HEK293T (cell line): Measurements from ENCODE around the gene INKA2.

ENCODE experiments used
- ARNT ChIP-seq: fragments of 450-650 bp; IDR thresholded peaks from 2 replicates; pipeline ENCODE4 v1.6.1; 2017; ENCODE audit warnings: mild to moderate bottlenecking
- BHLHE40 ChIP-seq: fragments of 450-650 bp; IDR thresholded peaks from 2 replicates; pipeline ENCODE4 v1.6.1; 2016; ENCODE audit warnings: mild to moderate bottlenecking, moderate library complexity, borderline replicate concordance
- CTBP1 ChIP-seq: fragments of 450-650 bp; IDR thresholded peaks from 2 replicates; pipeline ENCODE4 v1.6.1; 2016; ENCODE audit warnings: borderline replicate concordance
- ELF4 ChIP-seq: fragments of 450-650 bp; IDR thresholded peaks from 2 replicates; pipeline ENCODE4 v1.6.1; 2017; ENCODE audit warnings: antibody characterized with exemption
- FOXA1 ChIP-seq: fragments of 450-650 bp; IDR thresholded peaks from 2 replicates; pipeline ENCODE4 v1.6.1; 2016; ENCODE audit warnings: mild to moderate bottlenecking
- FOXK2 ChIP-seq: fragments of 450-650 bp; IDR thresholded peaks from 2 replicates; pipeline ENCODE4 v1.6.1; 2016; ENCODE audit warnings: mild to moderate bottlenecking
- FOXM1 ChIP-seq: fragments of 450-650 bp; IDR thresholded peaks from 2 replicates; pipeline ENCODE4 v1.6.1; 2017; ENCODE audit warnings: mild to moderate bottlenecking, borderline replicate concordance
- HDGF ChIP-seq: fragments of 450-650 bp; IDR thresholded peaks from 2 replicates; pipeline ENCODE4 v1.6.1; 2017; ENCODE audit warnings: antibody characterized with exemption, borderline replicate concordance
- NFRKB ChIP-seq: fragments of 450-650 bp; IDR thresholded peaks from 2 replicates; pipeline ENCODE4 v1.6.1; 2016; ENCODE audit warnings: mild to moderate bottlenecking, moderate library complexity
- SP1 ChIP-seq: fragments of 450-650 bp; IDR thresholded peaks from 2 replicates; pipeline ENCODE4 v1.6.1; 2017
- SUZ12 ChIP-seq: fragments of 450-650 bp; IDR thresholded peaks from 2 replicates; pipeline ENCODE4 v1.6.1; 2016; ENCODE audit warnings: mild to moderate bottlenecking
- TARDBP ChIP-seq: fragments of 450-650 bp; IDR thresholded peaks from 2 replicates; pipeline ENCODE4 v1.6.1; 2016
- ZNF384 ChIP-seq: fragments of 450-650 bp; IDR thresholded peaks from 2 replicates; pipeline ENCODE4 v1.6.1; 2016
- TF ChIP-seq, protein P1 (sequence below): fragments of 450-650 bp; IDR thresholded peaks from 2 replicates; pipeline ENCODE4 v1.6.1; 2016

GRCh38 chr1:111747282-111747734 lies 8.1 kb upstream of the INKA2 start:
- TF ChIP-seq ELF4 (no peak), BHLHE40 (no peak), ARNT (no peak), FOXM1 (0 out of 2 replicates have a peak, but pooled peaks have one; percentile 49), TARDBP (no peak), SP1 (no peak), FOXA1 (no peak), HDGF (no peak), FOXK2 (no peak), SUZ12 (no peak), NFRKB (no peak), CTBP1 (0 out of 2 replicates have a peak, but pooled peaks have one; percentile 9), ZNF384 (no peak)
- TF ChIP-seq, protein P1, sequence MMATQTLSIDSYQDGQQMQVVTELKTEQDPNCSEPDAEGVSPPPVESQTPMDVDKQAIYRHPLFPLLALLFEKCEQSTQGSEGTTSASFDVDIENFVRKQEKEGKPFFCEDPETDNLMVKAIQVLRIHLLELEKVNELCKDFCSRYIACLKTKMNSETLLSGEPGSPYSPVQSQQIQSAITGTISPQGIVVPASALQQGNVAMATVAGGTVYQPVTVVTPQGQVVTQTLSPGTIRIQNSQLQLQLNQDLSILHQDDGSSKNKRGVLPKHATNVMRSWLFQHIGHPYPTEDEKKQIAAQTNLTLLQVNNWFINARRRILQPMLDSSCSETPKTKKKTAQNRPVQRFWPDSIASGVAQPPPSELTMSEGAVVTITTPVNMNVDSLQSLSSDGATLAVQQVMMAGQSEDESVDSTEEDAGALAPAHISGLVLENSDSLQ: no peak
